H9 (cell line): ENCODE data around the gene ASTN2. TPM values are rescaled to one million over a fixed set of nuclear protein-coding genes. Genes with fewer than 3 reads are reported as not detected.

ENCODE experiments used
- DNase-seq: peaks from one replicate; pipeline ENCODE4 v3.0.0-alpha.2; 2017
- H2AFZ ChIP-seq: one replicate; pipeline ENCODE4 v1.6.1; 2013; ENCODE audit warnings: mild to moderate bottlenecking, low read length, control low read depth, moderate library complexity
- H2AK5ac ChIP-seq: 2 replicates; pipeline ENCODE4 v1.6.1; 2013; ENCODE audit warnings: low read length, control low read depth, mixed read lengths; ENCODE audit not compliant: insufficient read length
- H2BK120ac ChIP-seq: one replicate; pipeline ENCODE4 v1.6.1; 2013; ENCODE audit warnings: low read depth, mild to moderate bottlenecking, low read length, control low read depth, inconsistent platforms; ENCODE audit not compliant: poor library complexity, severe bottlenecking
- H2BK12ac ChIP-seq: 2 replicates; pipeline ENCODE4 v1.6.1; 2013; ENCODE audit warnings: low read length, control low read depth, mixed read lengths, low read depth; ENCODE audit not compliant: insufficient read length
- H2BK15ac ChIP-seq: 2 replicates; pipeline ENCODE4 v1.6.1; 2013; ENCODE audit warnings: low read depth, low read length, control low read depth
- H2BK20ac ChIP-seq: one replicate; pipeline ENCODE4 v1.6.1; 2013; ENCODE audit warnings: low read depth, mild to moderate bottlenecking, low read length, control low read depth, inconsistent platforms; ENCODE audit not compliant: poor library complexity, severe bottlenecking
- H2BK5ac ChIP-seq: 2 replicates; pipeline ENCODE4 v1.6.1; 2013; ENCODE audit warnings: low read length, control low read depth, mixed read lengths; ENCODE audit not compliant: insufficient read length
- H3K14ac ChIP-seq: 2 replicates; pipeline ENCODE4 v1.6.1; 2013; ENCODE audit warnings: low read length, control low read depth; ENCODE audit not compliant: insufficient read depth
- H3K18ac ChIP-seq: 2 replicates; pipeline ENCODE4 v1.6.1; 2013; ENCODE audit warnings: low read depth, mild to moderate bottlenecking, mixed read lengths, low read length, control low read depth; ENCODE audit not compliant: insufficient read length
- H3K23ac ChIP-seq: 2 replicates; pipeline ENCODE4 v1.6.1; 2013; ENCODE audit warnings: low read length, control low read depth, mixed read lengths, low read depth; ENCODE audit not compliant: insufficient read length
- H3K23me2 ChIP-seq: 2 replicates; pipeline ENCODE4 v1.6.1; 2013; ENCODE audit warnings: low read depth, mild to moderate bottlenecking, mixed read lengths, low read length, control low read depth; ENCODE audit not compliant: insufficient read length, poor library complexity, severe bottlenecking
- H3K27ac ChIP-seq: 2 replicates; pipeline ENCODE4 v1.5.1; 2013; ENCODE audit warnings: low read length, control low read depth, mixed read lengths, low read depth; ENCODE audit not compliant: insufficient read length
- H3K27me3 ChIP-seq: 2 replicates; pipeline ENCODE4 v1.6.1; 2013; ENCODE audit warnings: low read length, control low read depth, inconsistent platforms; ENCODE audit not compliant: insufficient read depth
- H3K4ac ChIP-seq: 2 replicates; pipeline ENCODE4 v1.6.1; 2013; ENCODE audit warnings: low read depth, mild to moderate bottlenecking, control low read depth, inconsistent platforms, low read length, moderate library complexity
- H3K4me1 ChIP-seq: 2 replicates; pipeline ENCODE4 v1.6.1; 2013; ENCODE audit warnings: low read length, control low read depth, inconsistent platforms; ENCODE audit not compliant: insufficient read depth
- H3K4me2 ChIP-seq: 2 replicates; pipeline ENCODE4 v1.6.1; 2013; ENCODE audit warnings: low read length, control low read depth, mixed read lengths; ENCODE audit not compliant: insufficient read length, insufficient read depth
- H3K56ac ChIP-seq: 2 replicates; pipeline ENCODE4 v1.6.1; 2013; ENCODE audit warnings: low read depth, mild to moderate bottlenecking, mixed read lengths, low read length, control low read depth; ENCODE audit not compliant: insufficient read length
- H3K79me1 ChIP-seq: 2 replicates; pipeline ENCODE4 v1.6.1; 2013; ENCODE audit warnings: low read depth, mild to moderate bottlenecking, moderate library complexity, low read length, control low read depth, inconsistent platforms; ENCODE audit not compliant: insufficient read depth, poor library complexity, severe bottlenecking
- H3K79me2 ChIP-seq: 2 replicates; pipeline ENCODE4 v1.6.1; 2013; ENCODE audit warnings: low read length, control low read depth, inconsistent platforms; ENCODE audit not compliant: insufficient read depth
- H3K9ac ChIP-seq: 2 replicates; pipeline ENCODE4 v1.6.1; 2013; ENCODE audit warnings: low read length, control low read depth, mixed read lengths; ENCODE audit not compliant: insufficient read length; ENCODE audit errors: extremely low read depth
- H3K9me3 ChIP-seq: one replicate; pipeline ENCODE4 v1.6.1; 2013; ENCODE audit warnings: low read depth, low read length, inconsistent platforms; ENCODE audit not compliant: control insufficient read depth
- H3T11ph ChIP-seq: one replicate; pipeline ENCODE4 v1.6.1; 2013; ENCODE audit warnings: mild to moderate bottlenecking, low read length, control low read depth, inconsistent platforms
- H4K20me1 ChIP-seq: one replicate; pipeline ENCODE4 v1.6.1; 2013; ENCODE audit not compliant: control insufficient read depth, insufficient read length, insufficient read depth
- H4K5ac ChIP-seq: 2 replicates; pipeline ENCODE4 v1.6.1; 2013; ENCODE audit warnings: low read depth, mild to moderate bottlenecking, mixed read lengths, low read length, control low read depth; ENCODE audit not compliant: insufficient read length
- H4K8ac ChIP-seq: replicated peaks from 2 replicates; pipeline ENCODE4 v1.6.1; 2013; ENCODE audit warnings: low read length, control low read depth, mixed read lengths, low read depth; ENCODE audit not compliant: insufficient read length
- H4K91ac ChIP-seq: 2 replicates; pipeline ENCODE4 v1.6.1; 2013; ENCODE audit warnings: low read depth, mild to moderate bottlenecking, moderate library complexity, mixed read lengths, low read length, control low read depth; ENCODE audit not compliant: insufficient read length
- H3K27ac Mint-ChIP-seq, 3 experiments: 2 replicates in 2 of 3; 3 replicates in 1 of 3; pipeline ENCODE4 v1.8.0; 2020 to 2021; ENCODE audit warnings: mixed read lengths in 3 of 3, mild to moderate bottlenecking in 1 of 3, moderate library complexity in 1 of 3
- H3K27me3 Mint-ChIP-seq: 2 replicates; pipeline ENCODE4 v1.8.0; 2021; ENCODE audit warnings: low read depth, mild to moderate bottlenecking, moderate library complexity, mixed read lengths
- H3K36me3 Mint-ChIP-seq, 3 experiments: 2 replicates in 2 of 3; 3 replicates in 1 of 3; pipeline ENCODE4 v1.8.0; 2020 to 2021; ENCODE audit warnings: low read depth in 3 of 3, mixed read lengths in 3 of 3; ENCODE audit not compliant: insufficient read depth in 1 of 3
- H3K4me1 Mint-ChIP-seq, 2 experiments: 2 replicates each; pipeline ENCODE4 v1.8.0; 2020; ENCODE audit warnings: mixed read lengths in 2 of 2
- H3K4me3 Mint-ChIP-seq, 2 experiments: 2 replicates in 1 of 2; 3 replicates in 1 of 2; pipeline ENCODE4 v1.8.0; 2020 to 2021; ENCODE audit warnings: mild to moderate bottlenecking in 2 of 2, mixed read lengths in 2 of 2, moderate library complexity in 1 of 2
- H3K9me3 Mint-ChIP-seq, 2 experiments: 2 replicates in 1 of 2; 3 replicates in 1 of 2; pipeline ENCODE4 v1.8.0; 2020; ENCODE audit warnings: mild to moderate bottlenecking in 2 of 2, mixed read lengths in 2 of 2, moderate library complexity in 1 of 2
- CTCF ChIP-seq: fragments of 200-600 bp; sonication (generic); conservative IDR thresholded peaks from 3 replicates; pipeline ENCODE4 v1.8.0; 2021; ENCODE audit warnings: antibody characterized with exemption, mild to moderate bottlenecking
- WGBS: extraction: QIAGEN DNeasy Blood & Tissue Kit; methylation state at CpG from one replicate; pipeline ENCODE4 v1.1.7; 2013; ENCODE audit warnings: missing lambda C conversion rate, low lambda C conversion rate, mixed read lengths; ENCODE audit not compliant: insufficient read length; ENCODE audit errors: extremely low coverage; 5-methylcytosine and 5-hydroxymethylcytosine counted together
- total RNA-seq: library from RNA; stranded (reverse); gene quantifications from 2 replicates; pipeline ENCODE4 v1.2.1, GENCODE V29; 2021

Gene ASTN2
- total RNA-seq, 1 experiment from 2014 or later: 9.7 TPM

DNA sequence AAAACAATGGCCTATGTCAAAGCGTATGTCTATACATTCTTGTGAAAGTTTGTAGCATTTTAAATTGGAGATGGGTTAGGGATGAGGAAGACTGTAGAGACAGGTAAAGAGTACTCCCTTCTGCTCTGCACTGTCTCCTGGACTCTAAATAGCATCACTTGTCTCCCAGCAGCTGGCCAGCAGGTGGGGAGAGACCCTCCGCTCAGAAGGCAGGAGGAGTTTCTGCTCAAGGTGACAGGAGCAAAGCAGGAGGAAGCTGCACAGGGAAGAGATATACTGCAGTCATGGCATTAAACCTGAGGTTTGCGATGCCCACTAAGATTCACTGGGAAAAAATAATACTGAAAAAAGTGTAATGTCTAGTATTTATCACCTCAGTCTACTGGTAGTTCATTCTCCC, 10.7 kb upstream of the ASTN2 start:
- WGBS: no CpG with 5 or more reads among the region's 3 CpGs
- Mint-ChIP-seq H3K4me1 (peaks cover 0 to 7% of the 10 kb centered on the region in 2 experiments; a peak in 2 of 4 replicates), H3K27me3 (peaks cover 41% of the 10 kb centered on the region), H3K9me3 (no peaks in the 10 kb centered on the region), H3K4me3 (no peak overlapping the region), H3K27ac (no peak overlapping the region), H3K36me3 (no peaks in the 10 kb centered on the region)
- Histone ChIP-seq H4K5ac (no peak overlapping the region), H2BK12ac (no peak overlapping the region), H3K4me1 (no peaks in the 10 kb centered on the region), H2BK20ac (no peak overlapping the region), H2BK5ac (no peak overlapping the region), H2AFZ (no peak overlapping the region), H4K20me1 (no peaks in the 10 kb centered on the region), H3K79me2 (no peaks in the 10 kb centered on the region), H3K9me3 (no peaks in the 10 kb centered on the region), H3K4me2 (no peak overlapping the region), H3K18ac (no peak overlapping the region), H3K79me1 (no peaks in the 10 kb centered on the region), H3K9ac (no peak overlapping the region), H2BK15ac (no peak overlapping the region), H3K56ac (no peak overlapping the region), H2BK120ac (no peak overlapping the region), H3K27ac (no peak overlapping the region), H3T11ph (no peak overlapping the region), H3K14ac (no peak overlapping the region), H3K23ac (no peak overlapping the region), H2AK5ac (no peak overlapping the region), H3K27me3 (no peaks in the 10 kb centered on the region), H4K91ac (no peak overlapping the region), H3K23me2 (no peaks in the 10 kb centered on the region), H4K8ac (no peak overlapping the region), H3K4ac (no peak overlapping the region)
- DNase-seq: no peak
- TF ChIP-seq CTCF: peak; percentile 39; the same call in 2 of the 3 replicates
